ENCODE data around the gene CATSPER3.
"Not testable (repeated sequence)": the region's sequence is repeated elsewhere in the genome, so short reads cannot be mapped to it uniquely, and the experiment has no call there.

CATSPER3 gene

GRCh38 chr5:134989266-134989830 is 21.6 kb downstream of the CATSPER3 start:
- Histone ChIP-seq H3K4me3 (no peak overlapping the region), H3K27ac (no peak overlapping the region)
- DNase-seq (ENCODE audit: low spot score): no peak
- no peak for TF ChIP-seq CTCF (IDR thresholded peaks at IDR 0.05)

GRCh38 chr5:134990183-134990582 is 22.5 kb downstream of the CATSPER3 start:
- not testable (repeated sequence) for H3K4me3 ChIP-seq; H3K27ac ChIP-seq; DNase-seq (ENCODE audit: low spot score)

GRCh38 chr5:134992148-134992547 is 24.4 kb downstream of the CATSPER3 start:
- no peak overlapping the region for H3K27ac ChIP-seq
- TF ChIP-seq CTCF (IDR thresholded peaks at IDR 0.05): no peak
- no peak overlapping the region for H3K4me3 ChIP-seq
- no peak for DNase-seq (ENCODE audit: low spot score)

- no peak overlapping the region for H3K27ac ChIP-seq
- TF ChIP-seq CTCF (IDR thresholded peaks at IDR 0.05): no peak
- no peak overlapping the region for H3K4me3 ChIP-seq
- no peak for DNase-seq (ENCODE audit: low spot score)
Measured at GRCh38 chr5:134993161-134993560, 25.5 kb downstream of the CATSPER3 start.

- Histone ChIP-seq H3K27ac (no peak overlapping the region), H3K4me3 (no peak overlapping the region)
- TF ChIP-seq CTCF (IDR thresholded peaks at IDR 0.05): no peak
- no peak for DNase-seq (ENCODE audit: low spot score)
Measured at GRCh38 chr5:134994560-134995156, 27.0 kb downstream of the CATSPER3 start.

- DNase-seq (ENCODE audit: low spot score): no peak
- no peak overlapping the region for H3K4me3 ChIP-seq
- no peak overlapping the region for H3K27ac ChIP-seq
- TF ChIP-seq CTCF (IDR thresholded peaks at IDR 0.05): no peak
Measured at GRCh38 chr5:134995850-134996402, 28.2 kb downstream of the CATSPER3 start.

- no peak overlapping the region for H3K4me3 ChIP-seq
- no peak overlapping the region for H3K27ac ChIP-seq
- DNase-seq (ENCODE audit: low spot score): no peak
- TF ChIP-seq CTCF (IDR thresholded peaks at IDR 0.05): no peak
Measured at GRCh38 chr5:134997015-134997414, 29.3 kb downstream of the CATSPER3 start.

- not testable (repeated sequence) for DNase-seq (ENCODE audit: low spot score); H3K4me3 ChIP-seq; H3K27ac ChIP-seq
Measured at GRCh38 chr5:134998068-134998467, 30.4 kb downstream of the CATSPER3 start.

Measured in coronary artery (tissue), 2 donors.